ENCODE data around the gene TRIM72.
"Not testable (repeated sequence)": the region's sequence is repeated elsewhere in the genome, so short reads cannot be mapped to it uniquely, and the experiment has no call there.

TRIM72 gene

DNA sequence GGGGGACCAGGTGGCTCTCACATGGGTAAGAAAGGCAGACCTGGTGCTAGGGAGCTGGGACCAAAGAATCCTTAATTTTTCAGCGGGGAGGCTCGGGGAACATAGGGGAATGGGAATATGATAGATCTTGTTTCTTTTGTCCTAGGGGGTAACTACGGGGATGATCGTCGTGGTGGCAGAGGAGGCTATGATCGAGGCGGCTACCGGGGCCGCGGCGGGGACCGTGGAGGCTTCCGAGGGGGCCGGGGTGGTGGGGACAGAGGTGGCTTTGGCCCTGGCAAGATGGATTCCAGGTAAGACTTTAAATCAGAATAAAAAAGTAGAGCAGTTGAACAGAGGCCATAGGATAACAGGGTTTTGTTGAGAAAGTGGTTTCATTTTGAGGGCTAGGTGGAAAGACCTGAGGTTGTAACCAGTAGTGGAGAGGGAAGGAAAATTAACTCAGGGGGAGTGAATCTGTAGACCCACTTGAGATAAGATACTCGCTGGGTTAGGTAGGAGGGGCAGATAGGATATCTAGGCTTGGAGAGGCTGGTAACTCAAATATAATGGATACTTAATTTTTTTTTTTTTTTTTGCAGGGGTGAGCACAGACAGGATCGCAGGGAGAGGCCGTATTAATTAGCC is 23.0 kb upstream of the TRIM72 start:
- Histone ChIP-seq H3K27me3 (ENCODE audit: control insufficient read depth in 5 of 5, insufficient read depth in 4 of 5, low read length in 5 of 5) (no peaks in the 10 kb centered on the region), H3K9ac (ENCODE audit: low read length in 5 of 5) (no peak overlapping the region), H3K9me3 (ENCODE audit: control insufficient read depth in 5 of 5, low read length in 5 of 5) (no peaks in the 10 kb centered on the region), H3K4me1 (ENCODE audit: control insufficient read depth in 5 of 5, insufficient read depth in 5 of 5, low read length in 5 of 5) (peaks cover 0 to 10% (median 0%) of the 10 kb centered on the region in 5 donors), H3K36me3 (ENCODE audit: control insufficient read depth in 5 of 5, insufficient read depth in 5 of 5, low read length in 5 of 5) (peaks cover 56 to 100% (median 97%) of the 10 kb centered on the region in 5 donors), H3K27ac (ENCODE audit: low read depth, low read length) (no peak overlapping the region), H3K4me3 (ENCODE audit: low read depth in 1 of 5, low read length in 5 of 5) (no peak overlapping the region)

DNA sequence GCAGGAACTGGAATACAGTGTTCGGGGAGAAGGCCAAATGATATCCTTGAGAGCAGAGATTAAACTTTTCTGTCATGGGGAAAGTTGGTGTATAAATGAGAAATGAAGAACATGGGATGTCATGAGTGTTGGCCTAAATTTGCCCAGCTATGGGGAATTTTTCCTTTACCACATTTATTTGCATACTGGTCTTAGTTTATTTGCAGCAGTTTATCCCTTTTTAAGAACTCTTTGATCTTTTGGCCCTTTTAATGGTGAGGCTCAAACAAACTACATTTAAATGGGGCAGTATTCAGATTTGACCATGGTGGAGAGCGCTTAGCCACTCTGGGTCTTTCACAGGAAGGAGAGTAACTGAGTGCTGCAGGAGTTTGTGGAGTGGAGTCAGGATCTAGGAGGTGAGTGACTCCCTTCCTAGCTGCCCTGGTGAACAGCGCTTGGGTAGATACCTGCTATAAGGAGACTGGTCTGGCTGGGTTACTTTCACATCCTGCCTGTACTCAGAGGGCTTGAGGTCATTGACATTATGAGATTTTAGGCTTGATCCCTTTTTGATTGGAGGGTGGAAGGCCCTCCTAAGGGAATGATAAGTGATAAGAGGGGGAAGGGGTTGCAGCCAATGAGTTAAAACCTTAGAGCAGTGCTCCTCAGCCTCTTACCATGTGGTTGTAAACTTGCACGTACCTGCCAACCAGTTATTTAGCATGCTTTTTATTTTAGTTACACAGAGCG is 22.1 kb upstream of the TRIM72 start:
- no peaks in the 10 kb centered on the region for H3K9me3 ChIP-seq (ENCODE audit: control insufficient read depth in 5 of 5, low read length in 5 of 5)
- H3K27ac ChIP-seq (ENCODE audit: low read depth, low read length) = no peak overlapping the region
- H3K9ac ChIP-seq (ENCODE audit: low read length in 5 of 5) = no peak overlapping the region
- H3K4me1 ChIP-seq (ENCODE audit: control insufficient read depth in 5 of 5, insufficient read depth in 5 of 5, low read length in 5 of 5) = peaks cover 0 to 3% (median 0%) of the 10 kb centered on the region in 5 donors
- H3K4me3 ChIP-seq (ENCODE audit: low read depth in 1 of 5, low read length in 5 of 5) = no peak overlapping the region
- peaks cover 50 to 100% (median 93%) of the 10 kb centered on the region in 5 donors for H3K36me3 ChIP-seq (ENCODE audit: control insufficient read depth in 5 of 5, insufficient read depth in 5 of 5, low read length in 5 of 5)
- H3K27me3 ChIP-seq (ENCODE audit: control insufficient read depth in 5 of 5, insufficient read depth in 4 of 5, low read length in 5 of 5) = no peaks in the 10 kb centered on the region

DNA sequence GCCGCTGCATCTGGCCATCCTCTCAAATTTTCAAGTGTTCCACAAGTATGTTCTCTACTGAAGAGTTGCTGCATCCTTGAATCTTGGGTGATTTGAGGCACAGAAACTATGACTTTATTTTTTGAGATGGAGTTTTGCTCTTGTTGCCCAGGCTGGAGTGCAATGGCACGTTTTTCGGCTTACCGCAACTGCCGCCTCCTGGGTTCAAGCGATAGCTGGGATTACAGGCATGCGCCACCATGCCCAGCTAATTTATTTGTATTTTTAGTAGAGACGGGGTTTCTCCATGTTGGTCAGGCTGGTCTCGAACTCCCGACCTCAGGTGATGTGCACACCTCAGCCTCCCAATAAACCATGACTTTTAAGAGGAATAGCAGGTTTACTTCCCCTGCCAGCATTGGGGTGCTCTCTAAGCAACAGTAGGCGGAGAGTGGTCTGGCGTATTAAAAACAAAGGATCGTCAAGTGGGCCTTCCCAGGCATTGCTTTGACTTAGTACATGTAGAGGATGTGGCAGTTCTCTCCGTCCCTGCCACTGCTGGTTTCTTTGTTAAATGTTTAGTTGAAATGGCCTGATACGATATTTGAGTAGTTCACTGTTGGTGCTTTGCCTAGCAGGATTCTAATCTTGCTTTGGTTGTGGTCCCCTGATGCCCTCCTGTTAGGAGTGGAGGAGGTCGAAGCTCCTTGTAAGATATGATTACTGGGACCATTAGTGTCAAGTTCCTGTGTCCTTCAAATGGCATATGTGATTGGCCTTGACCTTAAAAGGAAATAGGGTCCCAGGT is 20.9 kb upstream of the TRIM72 start:
- Histone ChIP-seq H3K36me3 (ENCODE audit: control insufficient read depth in 5 of 5, insufficient read depth in 5 of 5, low read length in 5 of 5) (peaks cover 44 to 94% (median 83%) of the 10 kb centered on the region in 5 donors), H3K9ac (ENCODE audit: low read length in 5 of 5) (no peak overlapping the region), H3K4me1 (ENCODE audit: control insufficient read depth in 5 of 5, insufficient read depth in 5 of 5, low read length in 5 of 5) (peaks cover 0 to under 1% (median 0%) of the 10 kb centered on the region in 5 donors), H3K27me3 (ENCODE audit: control insufficient read depth in 5 of 5, insufficient read depth in 4 of 5, low read length in 5 of 5) (no peaks in the 10 kb centered on the region), H3K4me3 (ENCODE audit: low read depth in 1 of 5, low read length in 5 of 5) (no peak overlapping the region), H3K27ac (ENCODE audit: low read depth, low read length) (no peak overlapping the region), H3K9me3 (ENCODE audit: control insufficient read depth in 5 of 5, low read length in 5 of 5) (no peaks in the 10 kb centered on the region)

DNA sequence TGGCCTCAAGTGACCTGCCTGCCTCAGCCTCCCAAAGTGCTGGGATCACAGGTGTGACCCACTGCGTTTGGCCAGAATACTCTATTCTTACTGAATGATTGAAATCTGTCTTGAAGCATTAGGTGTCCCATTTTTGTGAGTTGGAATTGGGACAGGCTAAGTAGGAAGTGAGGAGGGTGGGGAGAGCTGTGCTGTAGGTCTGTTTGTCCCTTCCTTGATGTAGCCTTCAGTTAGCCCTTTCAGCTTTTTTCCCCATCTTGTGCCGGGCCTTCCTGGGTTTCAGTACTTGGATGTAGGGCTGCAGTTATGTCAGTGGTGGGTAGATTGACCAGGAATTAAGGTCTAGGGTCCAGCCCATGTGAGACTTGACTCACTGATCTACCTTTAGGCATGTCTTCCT is 20.0 kb upstream of the TRIM72 start:
- peaks cover 39 to 87% (median 76%) of the 10 kb centered on the region in 5 donors for H3K36me3 ChIP-seq (ENCODE audit: control insufficient read depth in 5 of 5, insufficient read depth in 5 of 5, low read length in 5 of 5)
- H3K4me3 ChIP-seq (ENCODE audit: low read depth in 1 of 5, low read length in 5 of 5) = no peak overlapping the region
- peaks cover 0 to 7% (median 5%) of the 10 kb centered on the region in 5 donors for H3K4me1 ChIP-seq (ENCODE audit: control insufficient read depth in 5 of 5, insufficient read depth in 5 of 5, low read length in 5 of 5)
- no peak overlapping the region for H3K27ac ChIP-seq (ENCODE audit: low read depth, low read length)
- no peaks in the 10 kb centered on the region for H3K9me3 ChIP-seq (ENCODE audit: control insufficient read depth in 5 of 5, low read length in 5 of 5)
- no peak overlapping the region for H3K9ac ChIP-seq (ENCODE audit: low read length in 5 of 5)
- H3K27me3 ChIP-seq (ENCODE audit: control insufficient read depth in 5 of 5, insufficient read depth in 4 of 5, low read length in 5 of 5) = no peaks in the 10 kb centered on the region

DNA sequence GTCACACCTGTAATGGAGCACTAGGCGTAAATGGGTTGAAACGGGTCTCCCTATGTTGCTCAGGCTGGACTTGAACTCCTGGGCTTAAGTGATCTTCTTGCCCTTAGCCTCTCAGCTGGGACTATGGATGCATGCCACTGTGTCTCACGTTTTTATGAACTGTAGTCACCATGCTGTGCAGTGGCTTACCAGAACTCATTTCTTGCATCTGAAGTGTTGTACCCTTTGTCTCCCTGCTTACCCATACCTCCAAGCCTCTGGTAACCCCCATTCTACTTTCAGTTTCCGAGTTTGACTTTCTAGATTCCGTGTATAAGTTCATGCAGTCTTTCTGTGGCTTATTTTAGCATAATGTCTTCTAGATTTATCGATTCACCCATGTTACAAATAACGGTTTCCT is 19.0 kb upstream of the TRIM72 start:
- H3K4me3 ChIP-seq (ENCODE audit: low read depth in 1 of 5, low read length in 5 of 5) = no peak overlapping the region
- H3K27me3 ChIP-seq (ENCODE audit: control insufficient read depth in 5 of 5, insufficient read depth in 4 of 5, low read length in 5 of 5) = no peaks in the 10 kb centered on the region
- H3K9me3 ChIP-seq (ENCODE audit: control insufficient read depth in 5 of 5, low read length in 5 of 5) = no peaks in the 10 kb centered on the region
- peaks cover 29 to 83% (median 73%) of the 10 kb centered on the region in 5 donors for H3K36me3 ChIP-seq (ENCODE audit: control insufficient read depth in 5 of 5, insufficient read depth in 5 of 5, low read length in 5 of 5)
- no peak overlapping the region for H3K9ac ChIP-seq (ENCODE audit: low read length in 5 of 5)
- H3K27ac ChIP-seq (ENCODE audit: low read depth, low read length) = no peak overlapping the region
- H3K4me1 ChIP-seq (ENCODE audit: control insufficient read depth in 5 of 5, insufficient read depth in 5 of 5, low read length in 5 of 5) = peaks cover 0 to 7% (median 5%) of the 10 kb centered on the region in 5 donors

DNA sequence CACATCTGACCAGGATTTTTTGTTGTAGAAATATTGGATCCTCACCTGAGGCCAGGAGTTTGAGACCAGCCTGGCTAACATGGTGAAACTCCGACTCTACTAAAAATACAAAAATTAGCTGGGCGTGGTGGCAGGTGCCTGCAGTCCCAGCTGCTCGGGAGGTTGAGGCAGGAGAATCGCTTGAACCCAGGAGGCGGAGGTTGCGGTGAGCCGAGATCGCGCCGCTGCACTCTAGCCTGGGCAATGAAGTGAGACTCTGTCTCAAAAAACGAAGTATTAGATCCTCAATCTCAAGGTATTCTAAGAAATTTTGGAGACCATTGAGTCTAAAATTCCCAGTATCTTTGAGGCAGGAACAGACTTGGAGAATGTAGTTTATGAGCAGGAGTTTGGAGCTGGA is 18.1 kb upstream of the TRIM72 start:
- H3K27me3 ChIP-seq (ENCODE audit: control insufficient read depth in 5 of 5, insufficient read depth in 4 of 5, low read length in 5 of 5); H3K9me3 ChIP-seq (ENCODE audit: control insufficient read depth in 5 of 5, low read length in 5 of 5); H3K27ac ChIP-seq (ENCODE audit: low read depth, low read length); H3K4me3 ChIP-seq (ENCODE audit: low read depth in 1 of 5, low read length in 5 of 5); H3K9ac ChIP-seq (ENCODE audit: low read length in 5 of 5): not testable (repeated sequence)
- peaks cover 25 to 76% (median 66%) of the 10 kb centered on the region in 5 donors for H3K36me3 ChIP-seq (ENCODE audit: control insufficient read depth in 5 of 5, insufficient read depth in 5 of 5, low read length in 5 of 5)
- H3K4me1 ChIP-seq (ENCODE audit: control insufficient read depth in 5 of 5, insufficient read depth in 5 of 5, low read length in 5 of 5) = peaks cover 0 to 12% (median 7%) of the 10 kb centered on the region in 5 donors

DNA sequence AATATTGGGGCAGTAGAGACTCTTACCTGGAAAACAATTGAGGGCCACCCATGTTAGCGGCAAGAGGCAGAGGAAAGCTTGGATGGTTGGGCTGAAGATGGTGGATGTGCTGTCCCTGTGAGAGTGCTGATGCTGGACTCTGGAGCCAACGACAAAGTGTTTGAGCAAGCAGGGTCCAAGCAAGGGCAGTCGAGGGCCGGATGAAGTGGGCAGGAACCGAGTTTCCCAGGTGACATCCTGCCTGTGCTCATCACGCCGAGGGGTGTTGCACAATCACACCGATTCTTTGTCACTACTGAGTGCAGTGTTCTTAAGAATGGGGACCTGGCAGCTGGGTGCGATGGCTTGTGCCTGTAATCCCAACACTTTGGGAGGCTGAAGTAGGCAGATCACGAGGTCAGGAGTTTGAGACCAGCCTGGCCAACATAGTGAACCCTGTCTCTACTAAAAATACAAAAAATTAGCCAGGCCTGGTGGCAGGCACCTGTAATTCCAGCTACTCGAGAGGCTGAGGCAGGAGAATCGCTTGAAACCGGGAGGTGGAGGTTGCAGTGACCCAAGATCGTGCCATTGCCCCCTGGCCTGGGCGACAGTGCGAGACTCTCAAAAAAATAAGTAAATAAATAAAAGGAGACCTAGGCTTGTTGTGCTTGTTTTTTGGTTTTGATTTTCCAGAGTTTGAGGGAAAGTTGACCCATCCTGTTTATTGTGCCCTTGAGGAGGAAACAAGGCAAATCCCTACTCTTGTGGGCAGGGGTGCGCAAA is 17.4 kb upstream of the TRIM72 start:
- no peak overlapping the region for H3K27ac ChIP-seq (ENCODE audit: low read depth, low read length)
- no peaks in the 10 kb centered on the region for H3K9me3 ChIP-seq (ENCODE audit: control insufficient read depth in 5 of 5, low read length in 5 of 5)
- H3K27me3 ChIP-seq (ENCODE audit: control insufficient read depth in 5 of 5, insufficient read depth in 4 of 5, low read length in 5 of 5) = peaks cover 0 to 3% (median 0%) of the 10 kb centered on the region in 5 donors
- H3K36me3 ChIP-seq (ENCODE audit: control insufficient read depth in 5 of 5, insufficient read depth in 5 of 5, low read length in 5 of 5) = peaks cover 20 to 70% (median 59%) of the 10 kb centered on the region in 5 donors
- H3K4me3 ChIP-seq (ENCODE audit: low read depth in 1 of 5, low read length in 5 of 5) = no peak overlapping the region
- H3K9ac ChIP-seq (ENCODE audit: low read length in 5 of 5) = no peak overlapping the region
- peaks cover 0 to 18% (median 14%) of the 10 kb centered on the region in 5 donors for H3K4me1 ChIP-seq (ENCODE audit: control insufficient read depth in 5 of 5, insufficient read depth in 5 of 5, low read length in 5 of 5)

DNA sequence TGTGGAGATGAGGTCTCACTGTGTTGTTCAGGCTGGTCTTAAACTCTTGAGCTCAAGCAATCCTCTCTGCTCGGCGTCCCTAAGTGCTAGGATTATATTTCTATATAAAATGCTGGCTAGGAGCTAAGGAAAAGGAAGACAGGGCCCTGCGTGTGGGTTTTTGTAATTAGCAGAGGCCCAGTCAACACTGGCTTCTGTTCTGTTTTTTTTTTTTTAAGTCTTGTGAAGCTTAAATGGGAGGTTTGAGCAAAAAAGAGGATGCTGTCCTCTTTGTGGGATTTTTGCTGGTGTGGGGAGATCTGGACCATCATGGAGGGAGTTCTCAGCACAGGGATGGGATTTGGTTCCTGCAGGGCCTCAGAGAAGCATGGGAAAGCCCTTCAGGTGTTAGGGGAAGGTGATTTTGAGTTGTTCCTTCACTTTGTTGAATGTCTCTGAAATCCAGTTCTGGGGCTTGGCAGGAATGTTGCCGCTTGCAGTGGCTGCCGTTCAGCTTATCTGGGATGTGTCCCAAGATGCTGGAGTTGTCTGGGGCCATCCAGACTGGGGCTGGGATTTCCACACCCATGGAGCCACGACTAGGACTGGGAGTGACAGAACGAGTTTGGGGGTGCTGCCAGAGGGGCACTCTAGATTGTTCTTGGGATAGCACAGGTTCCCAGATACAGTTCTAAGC is 15.6 kb upstream of the TRIM72 start:
- Histone ChIP-seq H3K4me3 (ENCODE audit: low read depth in 1 of 5, low read length in 5 of 5) (no peak overlapping the region), H3K9ac (ENCODE audit: low read length in 5 of 5) (peak overlapping the region in 1 of 5 donors; percentile 9), H3K9me3 (ENCODE audit: control insufficient read depth in 5 of 5, low read length in 5 of 5) (no peaks in the 10 kb centered on the region), H3K36me3 (ENCODE audit: control insufficient read depth in 5 of 5, insufficient read depth in 5 of 5, low read length in 5 of 5) (peaks cover 8 to 51% (median 41%) of the 10 kb centered on the region in 5 donors), H3K27ac (ENCODE audit: low read depth, low read length) (no peak overlapping the region), H3K27me3 (ENCODE audit: control insufficient read depth in 5 of 5, insufficient read depth in 4 of 5, low read length in 5 of 5) (peaks cover 0 to 3% (median 0%) of the 10 kb centered on the region in 5 donors), H3K4me1 (ENCODE audit: control insufficient read depth in 5 of 5, insufficient read depth in 5 of 5, low read length in 5 of 5) (peaks cover 0 to 36% (median 31%) of the 10 kb centered on the region in 5 donors)

DNA sequence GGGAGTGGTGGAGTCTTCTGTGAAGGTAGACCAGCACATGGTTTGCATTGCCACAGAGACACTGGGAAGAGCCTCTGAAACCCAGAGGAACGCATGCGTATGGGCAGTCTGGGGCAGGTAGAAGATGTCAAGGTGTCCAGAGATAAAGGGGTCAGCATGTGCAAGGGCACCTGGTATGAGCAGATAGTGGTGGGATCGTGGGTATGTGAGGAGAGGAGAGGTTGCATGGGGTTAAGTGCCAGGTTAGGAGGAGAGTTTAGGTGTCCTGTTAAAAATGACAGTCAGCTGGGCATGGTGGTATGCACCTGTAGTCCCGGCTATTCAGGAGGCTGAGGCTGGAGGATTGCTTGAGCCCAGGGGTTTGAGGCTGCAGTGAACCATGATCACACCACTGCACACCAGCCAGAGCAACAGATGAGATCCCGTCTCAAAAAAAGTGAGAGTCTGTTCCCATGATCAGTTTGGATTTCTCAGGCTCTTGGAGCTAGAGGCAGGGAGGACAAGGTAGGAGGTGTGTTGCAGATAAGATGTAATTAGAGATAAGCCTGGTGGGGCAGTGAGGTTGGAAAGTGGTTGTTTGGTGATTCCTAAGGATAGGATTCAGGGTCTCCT is 14.4 kb upstream of the TRIM72 start:
- Histone ChIP-seq H3K4me3 (ENCODE audit: low read depth in 1 of 5, low read length in 5 of 5) (no peak overlapping the region), H3K27me3 (ENCODE audit: control insufficient read depth in 5 of 5, insufficient read depth in 4 of 5, low read length in 5 of 5) (peaks cover 0 to 3% (median 0%) of the 10 kb centered on the region in 5 donors), H3K9me3 (ENCODE audit: control insufficient read depth in 5 of 5, low read length in 5 of 5) (no peaks in the 10 kb centered on the region), H3K4me1 (ENCODE audit: control insufficient read depth in 5 of 5, insufficient read depth in 5 of 5, low read length in 5 of 5) (peaks cover 0 to 38% (median 36%) of the 10 kb centered on the region in 5 donors), H3K9ac (ENCODE audit: low read length in 5 of 5) (no peak overlapping the region), H3K36me3 (ENCODE audit: control insufficient read depth in 5 of 5, insufficient read depth in 5 of 5, low read length in 5 of 5) (peaks cover 7 to 39% (median 33%) of the 10 kb centered on the region in 5 donors), H3K27ac (ENCODE audit: low read depth, low read length) (no peak overlapping the region)
